H9 (cell line): Measurements from ENCODE around the gene SLC2A3. TPM values are rescaled to one million over a fixed set of nuclear protein-coding genes. Genes with fewer than 3 reads are reported as not detected.
"Not testable (repeated sequence)": the region's sequence is repeated elsewhere in the genome, so short reads cannot be mapped to it uniquely, and the experiment has no call there.

Experiments used
- DNase-seq: peaks from one replicate; pipeline ENCODE4 v3.0.0-alpha.2; 2017
- H2AFZ ChIP-seq: one replicate; pipeline ENCODE4 v1.6.1; 2013; ENCODE audit warnings: mild to moderate bottlenecking, low read length, control low read depth, moderate library complexity
- H2AK5ac ChIP-seq: 2 replicates; pipeline ENCODE4 v1.6.1; 2013; ENCODE audit warnings: low read length, control low read depth, mixed read lengths; ENCODE audit not compliant: insufficient read length
- H2BK120ac ChIP-seq: one replicate; pipeline ENCODE4 v1.6.1; 2013; ENCODE audit warnings: low read depth, mild to moderate bottlenecking, low read length, control low read depth, inconsistent platforms; ENCODE audit not compliant: poor library complexity, severe bottlenecking
- H2BK12ac ChIP-seq: 2 replicates; pipeline ENCODE4 v1.6.1; 2013; ENCODE audit warnings: low read length, control low read depth, mixed read lengths, low read depth; ENCODE audit not compliant: insufficient read length
- H2BK15ac ChIP-seq: 2 replicates; pipeline ENCODE4 v1.6.1; 2013; ENCODE audit warnings: low read depth, low read length, control low read depth
- H2BK20ac ChIP-seq: one replicate; pipeline ENCODE4 v1.6.1; 2013; ENCODE audit warnings: low read depth, mild to moderate bottlenecking, low read length, control low read depth, inconsistent platforms; ENCODE audit not compliant: poor library complexity, severe bottlenecking
- H2BK5ac ChIP-seq: 2 replicates; pipeline ENCODE4 v1.6.1; 2013; ENCODE audit warnings: low read length, control low read depth, mixed read lengths; ENCODE audit not compliant: insufficient read length
- H3K14ac ChIP-seq: 2 replicates; pipeline ENCODE4 v1.6.1; 2013; ENCODE audit warnings: low read length, control low read depth; ENCODE audit not compliant: insufficient read depth
- H3K18ac ChIP-seq: 2 replicates; pipeline ENCODE4 v1.6.1; 2013; ENCODE audit warnings: low read depth, mild to moderate bottlenecking, mixed read lengths, low read length, control low read depth; ENCODE audit not compliant: insufficient read length
- H3K23ac ChIP-seq: 2 replicates; pipeline ENCODE4 v1.6.1; 2013; ENCODE audit warnings: low read length, control low read depth, mixed read lengths, low read depth; ENCODE audit not compliant: insufficient read length
- H3K23me2 ChIP-seq: 2 replicates; pipeline ENCODE4 v1.6.1; 2013; ENCODE audit warnings: low read depth, mild to moderate bottlenecking, mixed read lengths, low read length, control low read depth; ENCODE audit not compliant: insufficient read length, poor library complexity, severe bottlenecking
- H3K27ac ChIP-seq: 2 replicates; pipeline ENCODE4 v1.5.1; 2013; ENCODE audit warnings: low read length, control low read depth, mixed read lengths, low read depth; ENCODE audit not compliant: insufficient read length
- H3K27me3 ChIP-seq: 2 replicates; pipeline ENCODE4 v1.6.1; 2013; ENCODE audit warnings: low read length, control low read depth, inconsistent platforms; ENCODE audit not compliant: insufficient read depth
- H3K4ac ChIP-seq: 2 replicates; pipeline ENCODE4 v1.6.1; 2013; ENCODE audit warnings: low read depth, mild to moderate bottlenecking, control low read depth, inconsistent platforms, low read length, moderate library complexity
- H3K4me1 ChIP-seq: 2 replicates; pipeline ENCODE4 v1.6.1; 2013; ENCODE audit warnings: low read length, control low read depth, inconsistent platforms; ENCODE audit not compliant: insufficient read depth
- H3K4me2 ChIP-seq: 2 replicates; pipeline ENCODE4 v1.6.1; 2013; ENCODE audit warnings: low read length, control low read depth, mixed read lengths; ENCODE audit not compliant: insufficient read length, insufficient read depth
- H3K56ac ChIP-seq: 2 replicates; pipeline ENCODE4 v1.6.1; 2013; ENCODE audit warnings: low read depth, mild to moderate bottlenecking, mixed read lengths, low read length, control low read depth; ENCODE audit not compliant: insufficient read length
- H3K79me1 ChIP-seq: 2 replicates; pipeline ENCODE4 v1.6.1; 2013; ENCODE audit warnings: low read depth, mild to moderate bottlenecking, moderate library complexity, low read length, control low read depth, inconsistent platforms; ENCODE audit not compliant: insufficient read depth, poor library complexity, severe bottlenecking
- H3K79me2 ChIP-seq: 2 replicates; pipeline ENCODE4 v1.6.1; 2013; ENCODE audit warnings: low read length, control low read depth, inconsistent platforms; ENCODE audit not compliant: insufficient read depth
- H3K9ac ChIP-seq: 2 replicates; pipeline ENCODE4 v1.6.1; 2013; ENCODE audit warnings: low read length, control low read depth, mixed read lengths; ENCODE audit not compliant: insufficient read length; ENCODE audit errors: extremely low read depth
- H3K9me3 ChIP-seq: one replicate; pipeline ENCODE4 v1.6.1; 2013; ENCODE audit warnings: low read depth, low read length, inconsistent platforms; ENCODE audit not compliant: control insufficient read depth
- H3T11ph ChIP-seq: one replicate; pipeline ENCODE4 v1.6.1; 2013; ENCODE audit warnings: mild to moderate bottlenecking, low read length, control low read depth, inconsistent platforms
- H4K20me1 ChIP-seq: one replicate; pipeline ENCODE4 v1.6.1; 2013; ENCODE audit not compliant: control insufficient read depth, insufficient read length, insufficient read depth
- H4K5ac ChIP-seq: 2 replicates; pipeline ENCODE4 v1.6.1; 2013; ENCODE audit warnings: low read depth, mild to moderate bottlenecking, mixed read lengths, low read length, control low read depth; ENCODE audit not compliant: insufficient read length
- H4K8ac ChIP-seq: replicated peaks from 2 replicates; pipeline ENCODE4 v1.6.1; 2013; ENCODE audit warnings: low read length, control low read depth, mixed read lengths, low read depth; ENCODE audit not compliant: insufficient read length
- H4K91ac ChIP-seq: 2 replicates; pipeline ENCODE4 v1.6.1; 2013; ENCODE audit warnings: low read depth, mild to moderate bottlenecking, moderate library complexity, mixed read lengths, low read length, control low read depth; ENCODE audit not compliant: insufficient read length
- H3K27ac Mint-ChIP-seq, 3 experiments: 2 replicates in 2 of 3; 3 replicates in 1 of 3; pipeline ENCODE4 v1.8.0; 2020 to 2021; ENCODE audit warnings: mixed read lengths in 3 of 3, mild to moderate bottlenecking in 1 of 3, moderate library complexity in 1 of 3
- H3K27me3 Mint-ChIP-seq: 2 replicates; pipeline ENCODE4 v1.8.0; 2021; ENCODE audit warnings: low read depth, mild to moderate bottlenecking, moderate library complexity, mixed read lengths
- H3K36me3 Mint-ChIP-seq, 3 experiments: 2 replicates in 2 of 3; 3 replicates in 1 of 3; pipeline ENCODE4 v1.8.0; 2020 to 2021; ENCODE audit warnings: low read depth in 3 of 3, mixed read lengths in 3 of 3; ENCODE audit not compliant: insufficient read depth in 1 of 3
- H3K4me1 Mint-ChIP-seq, 2 experiments: 2 replicates each; pipeline ENCODE4 v1.8.0; 2020; ENCODE audit warnings: mixed read lengths in 2 of 2
- H3K4me3 Mint-ChIP-seq, 2 experiments: 2 replicates in 1 of 2; 3 replicates in 1 of 2; pipeline ENCODE4 v1.8.0; 2020 to 2021; ENCODE audit warnings: mild to moderate bottlenecking in 2 of 2, mixed read lengths in 2 of 2, moderate library complexity in 1 of 2
- H3K9me3 Mint-ChIP-seq, 2 experiments: 2 replicates in 1 of 2; 3 replicates in 1 of 2; pipeline ENCODE4 v1.8.0; 2020; ENCODE audit warnings: mild to moderate bottlenecking in 2 of 2, mixed read lengths in 2 of 2, moderate library complexity in 1 of 2
- WGBS: extraction: QIAGEN DNeasy Blood & Tissue Kit; methylation state at CpG from one replicate; pipeline ENCODE4 v1.1.7; 2013; ENCODE audit warnings: missing lambda C conversion rate, low lambda C conversion rate, mixed read lengths; ENCODE audit not compliant: insufficient read length; ENCODE audit errors: extremely low coverage; 5-methylcytosine and 5-hydroxymethylcytosine counted together
- total RNA-seq: library from RNA; stranded (reverse); gene quantifications from 2 replicates; pipeline ENCODE4 v1.2.1, GENCODE V29; 2021
- TF ChIP-seq, protein P1 (sequence below): fragments of 200-600 bp; sonication (generic); conservative IDR thresholded peaks from 3 replicates; pipeline ENCODE4 v1.8.0; 2021; ENCODE audit warnings: antibody characterized with exemption, mild to moderate bottlenecking

SLC2A3 gene
- total RNA-seq, 1 experiment from 2014 or later = 569 TPM

DNA sequence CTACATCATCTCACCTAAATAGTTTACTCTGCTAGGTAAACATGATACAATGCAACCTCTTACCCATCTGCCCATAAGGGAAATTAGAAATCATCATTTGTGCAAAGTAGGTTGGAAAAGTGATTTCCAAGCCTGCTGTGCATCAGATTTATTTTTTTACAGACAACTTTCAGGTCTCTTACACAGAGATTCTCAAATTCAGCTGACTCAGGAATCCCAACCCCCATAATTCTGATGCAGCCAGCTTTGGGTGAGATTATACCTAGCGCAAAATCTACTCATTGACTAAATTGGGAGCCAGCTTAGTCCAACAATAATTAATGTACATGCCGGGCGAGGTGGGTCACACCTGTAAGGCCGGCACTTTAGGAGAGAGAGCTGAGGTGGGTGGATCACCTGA, 8.5 kb downstream of the SLC2A3 start:
- no peaks in the 10 kb centered on the region for H4K20me1 ChIP-seq
- no peak overlapping the region for H3K4me2 ChIP-seq
- H3K79me1 ChIP-seq = peaks cover 3% of the 10 kb centered on the region
- H2BK5ac ChIP-seq = no peak overlapping the region
- no peaks in the 10 kb centered on the region for H3K27me3 ChIP-seq
- no peak overlapping the region for H2AFZ ChIP-seq
- no peak overlapping the region for H3K4ac ChIP-seq
- no CpG with 5 or more reads among the region's 4 CpGs for WGBS
- no peak overlapping the region for H2BK15ac ChIP-seq
- DNase-seq = no peak
- TF ChIP-seq, protein P1, sequence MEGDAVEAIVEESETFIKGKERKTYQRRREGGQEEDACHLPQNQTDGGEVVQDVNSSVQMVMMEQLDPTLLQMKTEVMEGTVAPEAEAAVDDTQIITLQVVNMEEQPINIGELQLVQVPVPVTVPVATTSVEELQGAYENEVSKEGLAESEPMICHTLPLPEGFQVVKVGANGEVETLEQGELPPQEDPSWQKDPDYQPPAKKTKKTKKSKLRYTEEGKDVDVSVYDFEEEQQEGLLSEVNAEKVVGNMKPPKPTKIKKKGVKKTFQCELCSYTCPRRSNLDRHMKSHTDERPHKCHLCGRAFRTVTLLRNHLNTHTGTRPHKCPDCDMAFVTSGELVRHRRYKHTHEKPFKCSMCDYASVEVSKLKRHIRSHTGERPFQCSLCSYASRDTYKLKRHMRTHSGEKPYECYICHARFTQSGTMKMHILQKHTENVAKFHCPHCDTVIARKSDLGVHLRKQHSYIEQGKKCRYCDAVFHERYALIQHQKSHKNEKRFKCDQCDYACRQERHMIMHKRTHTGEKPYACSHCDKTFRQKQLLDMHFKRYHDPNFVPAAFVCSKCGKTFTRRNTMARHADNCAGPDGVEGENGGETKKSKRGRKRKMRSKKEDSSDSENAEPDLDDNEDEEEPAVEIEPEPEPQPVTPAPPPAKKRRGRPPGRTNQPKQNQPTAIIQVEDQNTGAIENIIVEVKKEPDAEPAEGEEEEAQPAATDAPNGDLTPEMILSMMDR = no peak
- no peak overlapping the region for H4K5ac ChIP-seq
- H3K18ac ChIP-seq = no peak overlapping the region
- peaks cover 35 to 69% (median 37%) of the 10 kb centered on the region in 3 experiments for H3K36me3 Mint-ChIP-seq
- H3T11ph ChIP-seq = no peak overlapping the region
- H3K9me3 ChIP-seq = no peaks in the 10 kb centered on the region
- no peak overlapping the region for H3K56ac ChIP-seq
- H3K27me3 Mint-ChIP-seq = no peaks in the 10 kb centered on the region; the same call in 1 of the 2 replicates
- no peak overlapping the region for H3K14ac ChIP-seq
- H3K27ac ChIP-seq = no peak overlapping the region
- no peak overlapping the region for H4K91ac ChIP-seq
- no peaks in the 10 kb centered on the region for H3K9me3 Mint-ChIP-seq
- H3K4me3 Mint-ChIP-seq = peak overlapping the region in 1 of 2 experiments; percentile 20; a peak in 1 of 5 replicates
- H2BK12ac ChIP-seq = no peak overlapping the region
- H3K23ac ChIP-seq = no peak overlapping the region
- no peak overlapping the region for H2BK120ac ChIP-seq
- no peak overlapping the region for H3K9ac ChIP-seq
- no peak overlapping the region for H4K8ac ChIP-seq
- peak overlapping the region in 2 of 3 experiments; percentile 26 to 64; a peak in 3 of 7 replicates for H3K27ac Mint-ChIP-seq
- no peak overlapping the region for H2BK20ac ChIP-seq
- peaks cover 32 to 38% of the 10 kb centered on the region in 2 experiments for H3K4me1 Mint-ChIP-seq
- no peaks in the 10 kb centered on the region for H3K23me2 ChIP-seq
- no peak overlapping the region for H2AK5ac ChIP-seq
- H3K79me2 ChIP-seq = no peaks in the 10 kb centered on the region
- no peaks in the 10 kb centered on the region for H3K4me1 ChIP-seq

DNA sequence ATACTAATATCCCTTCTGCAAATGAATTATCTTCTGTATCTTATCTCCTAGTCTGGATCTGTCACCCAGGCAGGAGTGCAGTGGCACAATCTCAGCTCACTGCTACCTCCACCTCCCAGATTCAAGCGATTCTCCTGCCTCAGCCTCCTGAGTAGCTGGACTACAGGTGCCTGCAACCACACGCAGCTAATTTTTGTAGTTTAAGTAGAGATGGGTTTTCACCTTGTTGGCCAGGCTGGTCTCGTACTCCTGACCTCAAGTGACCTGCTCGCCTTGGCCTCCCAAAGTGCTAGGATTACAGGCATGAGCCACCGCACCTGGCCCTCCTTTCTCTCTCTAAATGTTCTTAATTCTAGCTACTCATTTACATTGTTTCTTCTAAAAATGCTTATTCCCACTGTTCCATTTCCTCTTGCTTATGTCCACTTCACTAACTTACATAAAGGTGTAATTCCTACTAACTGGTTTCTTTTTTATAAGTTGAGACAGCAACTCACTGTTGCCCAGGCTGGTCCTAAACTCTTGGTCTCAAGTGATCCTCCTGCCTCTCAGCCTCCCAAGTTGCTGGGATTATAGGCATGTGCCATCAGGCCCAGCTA, 9.8 kb downstream of the SLC2A3 start:
- peak overlapping the region in 2 of 3 experiments; percentile 74 to 82; a peak in 4 of 7 replicates for H3K27ac Mint-ChIP-seq
- not testable (repeated sequence) for H4K20me1 ChIP-seq
- peaks cover 31 to 37% of the 10 kb centered on the region in 2 experiments for H3K4me1 Mint-ChIP-seq

More for the DNA sequence above, 9.8 kb downstream of the SLC2A3 start:
- not testable (repeated sequence) for H3K23ac ChIP-seq, H3T11ph ChIP-seq, H3K14ac ChIP-seq, H3K56ac ChIP-seq, H2AFZ ChIP-seq, H3K79me2 ChIP-seq, H3K27ac ChIP-seq, H3K9me3 Mint-ChIP-seq, DNase-seq, H3K9me3 ChIP-seq, H3K9ac ChIP-seq, H3K27me3 ChIP-seq, H3K23me2 ChIP-seq, H4K91ac ChIP-seq, H3K4me1 ChIP-seq, H3K79me1 ChIP-seq, H2AK5ac ChIP-seq, H4K5ac ChIP-seq, H2BK20ac ChIP-seq, H2BK15ac ChIP-seq, H2BK5ac ChIP-seq, H3K27me3 Mint-ChIP-seq, H3K4ac ChIP-seq, H2BK12ac ChIP-seq, H4K8ac ChIP-seq, H3K18ac ChIP-seq, H3K4me2 ChIP-seq, H2BK120ac ChIP-seq, H3K4me3 Mint-ChIP-seq
- WGBS = no CpG with 5 or more reads among the region's 5 CpGs
- H3K36me3 Mint-ChIP-seq = peaks cover 48 to 78% (median 50%) of the 10 kb centered on the region in 3 experiments
